Calu3 (cell line): ENCODE measurements around the gene PROCA1. TPM values are rescaled to one million over a fixed set of nuclear protein-coding genes. Genes with fewer than 3 reads are reported as not detected.

Source experiments
- BruUV-seq: library from RNA; stranded (reverse); fragments of 400-500 nt; replicated peaks from 2 replicates; lab custom pipeline; 2021; lab: Mats Ljungman, UMichigan
- CTCF ChIA-PET: fragments of 300-600 bp; sonication (Branson Sonifier 250); formaldehyde crosslinking; loops from one replicate; lab custom pipeline; 2022; ENCODE audit warnings: antibody characterized with exemption; lab: Charles Lee
- DNase-seq: peaks from one replicate; pipeline ENCODE4 v3.0.0; 2022
- H3K27ac Mint-ChIP-seq: one replicate; pipeline ENCODE4 v1.8.0; 2022; ENCODE audit warnings: mixed read lengths; ENCODE audit not compliant: unreplicated experiment
- H3K27me3 Mint-ChIP-seq: one replicate; pipeline ENCODE4 v1.8.0; 2022; ENCODE audit warnings: mixed read lengths; ENCODE audit not compliant: unreplicated experiment
- H3K36me3 Mint-ChIP-seq: one replicate; pipeline ENCODE4 v1.8.0; 2022; ENCODE audit warnings: mild to moderate bottlenecking, moderate library complexity, mixed read lengths; ENCODE audit not compliant: insufficient read depth, unreplicated experiment
- H3K4me1 Mint-ChIP-seq: one replicate; pipeline ENCODE4 v1.8.0; 2022; ENCODE audit warnings: mild to moderate bottlenecking, low read depth, mixed read lengths; ENCODE audit not compliant: unreplicated experiment
- H3K4me3 Mint-ChIP-seq: one replicate; pipeline ENCODE4 v1.8.0; 2022; ENCODE audit warnings: mild to moderate bottlenecking, low read depth, moderate library complexity, mixed read lengths; ENCODE audit not compliant: unreplicated experiment
- H3K9me3 Mint-ChIP-seq: one replicate; pipeline ENCODE4 v1.8.0; 2022; ENCODE audit warnings: low read depth, mixed read lengths; ENCODE audit not compliant: unreplicated experiment
- intact Hi-C: fragments of 100-400 bp; cut with micrococcal nuclease; formaldehyde crosslinking; loops from one replicate; pipeline ENCODE4 v1.10.0; 2022; ENCODE audit not compliant: unreplicated experiment
- total RNA-seq: library from RNA; stranded (reverse); gene quantifications from 2 replicates; pipeline ENCODE4 v1.2.3, GENCODE V29; 2022
- TF ChIP-seq, protein P1 (sequence below): fragments of 200-600 bp; IDR thresholded peaks from one replicate; pipeline ENCODE4 v1.8.0; 2022; ENCODE audit warnings: antibody characterized with exemption; ENCODE audit not compliant: unreplicated experiment

Gene PROCA1
- total RNA-seq, 1 experiment from 2014 or later = 4.2 TPM

DNA sequence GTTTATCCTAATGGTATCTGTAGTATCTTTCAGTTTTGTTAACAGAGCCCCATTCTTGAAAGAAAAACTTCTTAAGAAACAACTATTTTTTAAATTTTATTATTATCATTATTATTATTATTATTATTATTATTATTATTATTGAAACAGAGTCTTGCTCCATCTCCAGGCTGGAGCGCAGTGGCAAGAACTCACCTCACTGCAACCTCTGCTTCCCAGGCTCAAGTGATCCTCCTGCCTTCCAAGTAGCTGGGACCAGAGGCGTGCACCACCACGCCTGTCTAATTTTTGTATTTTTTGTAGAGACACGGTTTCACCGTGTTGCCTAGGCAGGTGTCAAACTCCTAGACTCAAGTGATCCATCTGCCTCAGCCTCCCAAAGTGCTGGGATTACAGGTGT lies 26.3 kb downstream of the PROCA1 start:
- TF ChIP-seq, protein P1, sequence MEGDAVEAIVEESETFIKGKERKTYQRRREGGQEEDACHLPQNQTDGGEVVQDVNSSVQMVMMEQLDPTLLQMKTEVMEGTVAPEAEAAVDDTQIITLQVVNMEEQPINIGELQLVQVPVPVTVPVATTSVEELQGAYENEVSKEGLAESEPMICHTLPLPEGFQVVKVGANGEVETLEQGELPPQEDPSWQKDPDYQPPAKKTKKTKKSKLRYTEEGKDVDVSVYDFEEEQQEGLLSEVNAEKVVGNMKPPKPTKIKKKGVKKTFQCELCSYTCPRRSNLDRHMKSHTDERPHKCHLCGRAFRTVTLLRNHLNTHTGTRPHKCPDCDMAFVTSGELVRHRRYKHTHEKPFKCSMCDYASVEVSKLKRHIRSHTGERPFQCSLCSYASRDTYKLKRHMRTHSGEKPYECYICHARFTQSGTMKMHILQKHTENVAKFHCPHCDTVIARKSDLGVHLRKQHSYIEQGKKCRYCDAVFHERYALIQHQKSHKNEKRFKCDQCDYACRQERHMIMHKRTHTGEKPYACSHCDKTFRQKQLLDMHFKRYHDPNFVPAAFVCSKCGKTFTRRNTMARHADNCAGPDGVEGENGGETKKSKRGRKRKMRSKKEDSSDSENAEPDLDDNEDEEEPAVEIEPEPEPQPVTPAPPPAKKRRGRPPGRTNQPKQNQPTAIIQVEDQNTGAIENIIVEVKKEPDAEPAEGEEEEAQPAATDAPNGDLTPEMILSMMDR = no peak
- no TSS peak for BruUV-seq
- Mint-ChIP-seq H3K9me3 (no peaks in the 10 kb centered on the region), H3K4me1 (no peaks in the 10 kb centered on the region), H3K36me3 (peaks cover 86% of the 10 kb centered on the region), H3K27ac (no peak overlapping the region), H3K27me3 (no peaks in the 10 kb centered on the region), H3K4me3 (no peak overlapping the region)
- intact Hi-C loops = no loop called here
- DNase-seq = no peak
- CTCF ChIA-PET = no interaction called here

DNA sequence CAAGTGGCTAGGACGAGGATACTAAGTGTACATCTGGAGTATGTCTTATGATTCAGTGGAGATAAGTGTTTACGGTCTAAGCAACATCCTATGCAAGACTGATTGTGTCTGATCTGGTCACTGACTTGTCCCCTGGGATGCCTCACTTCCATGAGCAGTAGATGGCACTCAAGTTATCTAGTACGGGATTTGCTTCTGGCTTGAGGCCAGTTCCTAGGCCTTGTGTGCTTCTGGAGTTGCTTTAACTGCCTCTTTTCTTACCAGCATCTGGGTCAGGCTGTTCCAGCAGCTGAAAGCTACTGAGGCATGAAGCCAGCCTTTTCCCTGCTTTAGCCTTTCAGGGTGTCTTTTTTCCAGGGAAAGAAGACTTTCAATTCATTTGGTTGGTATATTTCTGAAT lies 26.7 kb downstream of the PROCA1 start:
- no peak overlapping the region for H3K4me3 Mint-ChIP-seq

DNA sequence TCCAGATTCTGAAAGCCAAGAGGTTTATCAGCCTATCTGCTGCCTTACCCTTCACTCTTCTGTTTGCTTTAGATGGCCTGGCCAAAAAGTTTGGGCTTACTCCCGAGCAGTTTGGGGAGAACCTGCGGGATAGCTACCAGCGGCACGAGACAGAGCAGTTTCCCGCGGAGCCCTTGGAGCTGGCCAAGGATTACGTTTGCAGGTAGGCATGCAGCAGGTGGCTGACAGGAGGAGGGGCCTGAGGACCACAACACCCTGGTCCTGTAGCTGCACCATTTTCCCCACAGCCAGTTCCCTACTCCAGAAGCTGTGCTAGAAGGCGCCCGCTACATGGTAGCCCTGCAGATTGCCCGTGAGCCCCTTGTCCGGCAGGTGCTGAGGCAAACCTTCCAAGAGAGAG lies 29.0 kb downstream of the PROCA1 start:
- intact Hi-C loops = no loop called here
- no TSS peak for BruUV-seq
- no peak overlapping the region for H3K27ac Mint-ChIP-seq
- TF ChIP-seq, protein P1 = no peak
- no peak overlapping the region for H3K4me3 Mint-ChIP-seq
- H3K27me3 Mint-ChIP-seq = no peaks in the 10 kb centered on the region
- no peak for DNase-seq
- no peaks in the 10 kb centered on the region for H3K4me1 Mint-ChIP-seq
- CTCF ChIA-PET = interaction anchor here (1.7 kb wide), 1 partner anchor 37 kb away, joined by 6 read pairs; the partner anchor contains the start of gene RPL23A
- no peaks in the 10 kb centered on the region for H3K9me3 Mint-ChIP-seq
- peaks cover 79% of the 10 kb centered on the region for H3K36me3 Mint-ChIP-seq

More for the DNA sequence above, 26.7 kb downstream of the PROCA1 start:
- Mint-ChIP-seq H3K4me1 (no peaks in the 10 kb centered on the region), H3K27me3 (no peaks in the 10 kb centered on the region), H3K9me3 (no peaks in the 10 kb centered on the region), H3K27ac (no peak overlapping the region), H3K36me3 (peaks cover 83% of the 10 kb centered on the region)
- intact Hi-C loops = no loop called here
- TF ChIP-seq, protein P1 = no peak
- CTCF ChIA-PET = no interaction called here
- BruUV-seq = no TSS peak
- no peak for DNase-seq

DNA sequence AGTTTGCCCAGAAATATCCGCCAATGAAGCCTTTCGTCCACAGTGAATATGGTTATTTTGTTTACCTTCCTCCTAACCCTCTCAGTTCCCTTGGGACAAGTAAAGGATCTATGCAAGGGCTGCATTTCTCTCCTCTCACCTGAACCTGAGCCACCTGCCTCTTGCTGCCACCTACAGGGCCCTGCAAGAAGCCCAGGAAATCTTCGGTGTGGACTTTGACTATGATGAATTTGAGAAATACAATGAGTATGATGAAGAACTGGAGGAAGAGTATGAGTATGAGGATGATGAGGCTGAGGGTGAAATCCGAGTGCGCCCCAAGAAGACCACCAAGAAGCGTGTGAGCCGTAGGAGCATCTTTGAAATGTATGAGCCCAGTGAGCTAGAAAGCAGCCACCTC lies 35.7 kb downstream of the PROCA1 start:
- no peak overlapping the region for H3K27ac Mint-ChIP-seq
- BruUV-seq = no TSS peak
- no peaks in the 10 kb centered on the region for H3K27me3 Mint-ChIP-seq
- no peaks in the 10 kb centered on the region for H3K4me1 Mint-ChIP-seq
- CTCF ChIA-PET = interaction anchor here (0.5 to 1.1 kb wide), 4 partner anchors 15 to 41 kb away, joined by 3 to 7 read pairs (median 4); partner anchors contain the start of gene BLTP2
- no peak overlapping the region for H3K4me3 Mint-ChIP-seq
- TF ChIP-seq, protein P1 = no peak
- peaks cover 71% of the 10 kb centered on the region for H3K36me3 Mint-ChIP-seq
- H3K9me3 Mint-ChIP-seq = no peaks in the 10 kb centered on the region
- peak; percentile 35 for DNase-seq
- intact Hi-C loops = no loop called here
